ENCODE measurements around the gene GRIN1. TPM values are rescaled to one million over a fixed set of nuclear protein-coding genes. Genes with fewer than 3 reads are reported as not detected.

The GRIN1 gene
- polyA plus RNA-seq, 3 donors from 2014 or later, result not detected

- H3K4me3 Mint-ChIP-seq, result no peak overlapping the region
- peaks cover 0 to 8% (median 0%) of the 10 kb centered on the region in 3 donors for H3K36me3 Mint-ChIP-seq
- H3K27ac Mint-ChIP-seq, result no peak overlapping the region
- no peaks in the 10 kb centered on the region for H3K9me3 Mint-ChIP-seq
- DNase-seq, result no peak
- H3K4me1 Mint-ChIP-seq, result no peaks in the 10 kb centered on the region
- H3K27me3 Mint-ChIP-seq (ENCODE audit: low read depth in 3 of 3), result peaks cover 2 to 12% (median 8%) of the 10 kb centered on the region in 3 donors
Observed at GRCh38 chr9:137172901-137173795, 34.2 kb downstream of the GRIN1 start.

DNA sequence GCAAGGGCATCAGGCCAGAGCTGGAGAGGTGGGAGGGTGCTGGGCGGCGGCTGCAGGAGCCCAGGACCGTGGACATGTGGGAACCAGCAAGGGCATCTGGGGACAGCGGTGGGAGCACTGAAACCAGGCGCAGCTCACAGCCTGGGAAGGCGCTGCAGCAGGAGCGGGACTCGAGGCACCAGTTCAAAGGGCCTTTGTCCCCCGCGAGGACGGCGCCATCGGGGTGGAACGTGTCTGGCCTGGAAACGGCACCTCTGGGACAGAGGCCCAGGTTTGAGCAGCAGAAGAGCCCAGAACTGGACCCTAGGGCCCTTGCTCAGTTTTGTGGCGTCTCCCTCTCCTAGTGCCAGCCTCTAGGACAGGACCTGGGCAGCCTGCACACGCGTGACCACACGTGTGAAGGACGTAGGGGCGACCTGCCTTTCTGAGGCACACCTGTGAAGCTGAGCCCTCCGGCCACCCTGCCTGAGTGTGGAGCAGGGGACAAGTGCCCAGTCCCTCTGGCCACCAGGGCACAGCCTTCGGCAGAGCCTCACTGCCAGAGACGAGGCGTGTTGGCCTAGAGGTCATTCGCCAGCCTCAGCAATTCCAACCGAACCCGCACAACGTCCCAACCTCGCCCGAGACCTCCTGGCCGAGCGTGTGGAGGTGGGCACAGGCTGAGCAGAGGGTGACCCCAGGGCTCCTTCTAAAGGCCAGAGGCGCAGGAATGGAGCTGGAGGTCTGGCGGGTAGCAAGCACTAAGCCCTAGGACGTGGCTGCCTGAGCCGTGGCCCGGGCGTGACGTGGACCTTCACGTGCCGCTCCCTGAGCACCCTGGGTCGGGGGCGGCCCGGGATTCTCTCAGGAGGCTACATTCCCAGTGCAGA, 35.1 kb downstream of the GRIN1 start:
- Mint-ChIP-seq H3K4me1 (no peaks in the 10 kb centered on the region), H3K4me3 (no peak overlapping the region), H3K27ac (no peak overlapping the region), H3K27me3 (ENCODE audit: low read depth in 3 of 3) (peaks cover 2 to 11% (median 8%) of the 10 kb centered on the region in 3 donors), H3K9me3 (no peaks in the 10 kb centered on the region), H3K36me3 (peaks cover 0 to 8% (median 0%) of the 10 kb centered on the region in 3 donors)
- DNase-seq, result no peak

DNA sequence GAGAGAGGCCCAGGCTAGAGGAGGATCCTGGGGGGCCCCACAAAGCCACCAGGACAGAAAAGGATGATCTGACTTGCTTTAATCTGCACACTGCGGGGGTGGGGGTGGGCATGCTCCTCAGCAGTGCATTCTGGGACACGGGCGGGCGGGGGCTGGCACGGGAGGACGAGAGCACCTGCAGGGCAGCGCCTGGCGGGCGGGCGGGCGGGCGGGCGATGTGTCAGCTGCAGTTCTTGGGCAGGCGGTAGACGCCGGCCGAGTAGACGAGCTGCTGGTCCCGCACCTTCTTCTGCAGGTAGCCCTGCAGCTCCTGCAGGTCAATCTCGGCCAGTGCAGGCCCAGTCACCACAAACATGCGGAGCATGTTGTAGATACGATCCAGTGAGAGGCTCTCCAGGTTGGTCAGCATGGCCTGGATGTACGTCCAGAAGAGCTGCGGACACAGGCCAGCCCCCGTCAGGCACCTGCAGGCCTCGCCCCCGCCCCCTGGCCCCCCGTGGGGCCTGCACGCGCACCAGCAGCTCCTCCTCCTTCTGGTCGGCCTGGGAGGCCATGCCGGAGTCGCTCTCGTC, 35.9 kb downstream of the GRIN1 start:
- no peak for DNase-seq
- no peaks in the 10 kb centered on the region for H3K9me3 Mint-ChIP-seq
- peaks cover 5 to 11% (median 8%) of the 10 kb centered on the region in 3 donors for H3K27me3 Mint-ChIP-seq (ENCODE audit: low read depth in 3 of 3)
- H3K4me1 Mint-ChIP-seq, result no peaks in the 10 kb centered on the region
- no peak overlapping the region for H3K4me3 Mint-ChIP-seq
- peaks cover 0 to 8% (median 0%) of the 10 kb centered on the region in 3 donors for H3K36me3 Mint-ChIP-seq
- H3K27ac Mint-ChIP-seq, result no peak overlapping the region

DNA sequence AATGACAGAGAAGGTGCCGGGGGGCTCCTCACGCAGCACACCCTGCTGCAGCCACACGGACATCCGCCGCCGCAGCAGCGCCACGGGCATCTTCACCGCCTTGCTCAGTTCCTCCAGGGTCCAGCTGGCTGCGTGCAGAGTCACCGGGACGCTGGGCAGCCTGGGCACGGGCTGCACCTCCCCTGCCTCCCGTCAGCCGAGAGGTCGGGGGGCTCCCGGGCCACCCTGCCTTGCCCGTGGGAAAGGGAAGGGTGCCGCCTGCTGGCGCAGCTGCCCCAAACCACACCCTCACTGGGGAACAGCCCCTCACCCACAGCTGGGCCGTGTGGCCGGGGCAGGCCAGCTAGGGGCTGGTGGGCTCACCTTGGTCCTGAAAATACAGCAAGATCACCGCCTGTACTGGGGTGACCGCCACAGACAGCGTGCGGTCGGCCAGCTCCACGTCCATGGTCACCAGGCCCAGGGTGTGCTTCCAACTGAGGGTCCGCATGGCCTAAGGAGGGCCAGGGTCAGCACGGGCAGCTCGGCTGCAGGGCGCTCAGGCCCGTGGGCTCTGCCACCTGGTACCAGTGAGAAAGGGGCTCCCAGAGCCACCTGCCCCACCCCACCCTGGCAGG, 36.5 kb downstream of the GRIN1 start:
- no peak for DNase-seq
- Mint-ChIP-seq H3K27me3 (ENCODE audit: low read depth in 3 of 3) (peaks cover 5 to 10% (median 5%) of the 10 kb centered on the region in 3 donors), H3K4me3 (no peak overlapping the region), H3K4me1 (no peaks in the 10 kb centered on the region), H3K36me3 (peaks cover 0 to 8% (median 0%) of the 10 kb centered on the region in 3 donors), H3K9me3 (no peaks in the 10 kb centered on the region), H3K27ac (no peak overlapping the region)

GRCh38 chr9:137176302-137177182, 37.6 kb downstream of the GRIN1 start:
- Mint-ChIP-seq H3K27ac (peak overlapping the region in 5 of 6 donors; percentile 14 to 76 (median 49)), H3K4me3 (no peak overlapping the region), H3K36me3 (peaks cover 0 to 8% (median 0%) of the 10 kb centered on the region in 3 donors), H3K4me1 (no peaks in the 10 kb centered on the region), H3K27me3 (ENCODE audit: low read depth in 3 of 3) (peaks cover 5 to 8% (median 6%) of the 10 kb centered on the region in 3 donors), H3K9me3 (no peaks in the 10 kb centered on the region)
- peak in 1 of 3 donors; percentile 23 for DNase-seq

GRCh38 chr9:137178201-137178938, 39.4 kb downstream of the GRIN1 start:
- DNase-seq, result no peak
- no peaks in the 10 kb centered on the region for H3K9me3 Mint-ChIP-seq
- H3K27me3 Mint-ChIP-seq (ENCODE audit: low read depth in 3 of 3), result peaks cover 3 to 8% (median 6%) of the 10 kb centered on the region in 3 donors
- H3K27ac Mint-ChIP-seq, result no peak overlapping the region
- no peaks in the 10 kb centered on the region for H3K4me1 Mint-ChIP-seq
- no peak overlapping the region for H3K4me3 Mint-ChIP-seq
- H3K36me3 Mint-ChIP-seq, result peaks cover 0 to 14% (median 5%) of the 10 kb centered on the region in 3 donors

GRCh38 chr9:137178939-137179630, 40.1 kb downstream of the GRIN1 start:
- Mint-ChIP-seq H3K4me3 (no peak overlapping the region), H3K27me3 (ENCODE audit: low read depth in 3 of 3) (peaks cover 3 to 8% (median 5%) of the 10 kb centered on the region in 3 donors), H3K36me3 (peaks cover under 1 to 17% (median 5%) of the 10 kb centered on the region in 3 donors), H3K4me1 (peaks cover 0 to 2% of the 10 kb centered on the region in 2 donors), H3K9me3 (no peaks in the 10 kb centered on the region), H3K27ac (no peak overlapping the region)
- no peak for DNase-seq

- DNase-seq, result no peak
- Mint-ChIP-seq H3K27ac (no peak overlapping the region), H3K4me3 (no peak overlapping the region), H3K36me3 (peaks cover 4 to 22% (median 5%) of the 10 kb centered on the region in 3 donors), H3K4me1 (peaks cover 1 to 8% of the 10 kb centered on the region in 2 donors), H3K27me3 (ENCODE audit: low read depth in 3 of 3) (peaks cover 3 to 8% (median 5%) of the 10 kb centered on the region in 3 donors), H3K9me3 (no peaks in the 10 kb centered on the region)
Observed at GRCh38 chr9:137179761-137180160, 40.8 kb downstream of the GRIN1 start.

DNA sequence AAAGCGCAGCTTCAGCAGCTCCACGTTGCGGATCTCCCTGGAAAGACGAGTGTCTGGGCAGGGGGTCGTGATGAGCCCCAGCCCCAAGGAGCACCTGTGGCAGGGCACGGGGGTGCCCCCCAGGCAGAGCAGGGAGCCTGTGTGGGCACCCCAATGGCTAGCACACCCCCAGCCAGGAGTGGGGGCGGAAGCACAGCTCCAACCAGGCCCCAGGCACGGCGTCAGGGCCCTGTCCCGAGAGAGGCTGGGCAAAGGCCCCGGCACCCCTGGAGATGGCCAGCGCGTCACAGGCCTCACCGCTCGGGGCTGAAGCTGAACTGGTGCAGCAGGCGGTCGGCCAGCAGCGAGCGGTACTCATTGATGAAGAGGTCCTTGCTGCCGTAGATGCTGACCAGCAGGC, 41.5 kb downstream of the GRIN1 start:
- Mint-ChIP-seq H3K4me3 (no peak overlapping the region), H3K36me3 (peaks cover 4 to 22% (median 5%) of the 10 kb centered on the region in 3 donors), H3K27ac (no peak overlapping the region), H3K4me1 (peaks cover 4 to 8% of the 10 kb centered on the region in 2 donors), H3K27me3 (ENCODE audit: low read depth in 3 of 3) (peaks cover 3 to 6% (median 5%) of the 10 kb centered on the region in 3 donors), H3K9me3 (no peaks in the 10 kb centered on the region)
- no peak for DNase-seq

DNA sequence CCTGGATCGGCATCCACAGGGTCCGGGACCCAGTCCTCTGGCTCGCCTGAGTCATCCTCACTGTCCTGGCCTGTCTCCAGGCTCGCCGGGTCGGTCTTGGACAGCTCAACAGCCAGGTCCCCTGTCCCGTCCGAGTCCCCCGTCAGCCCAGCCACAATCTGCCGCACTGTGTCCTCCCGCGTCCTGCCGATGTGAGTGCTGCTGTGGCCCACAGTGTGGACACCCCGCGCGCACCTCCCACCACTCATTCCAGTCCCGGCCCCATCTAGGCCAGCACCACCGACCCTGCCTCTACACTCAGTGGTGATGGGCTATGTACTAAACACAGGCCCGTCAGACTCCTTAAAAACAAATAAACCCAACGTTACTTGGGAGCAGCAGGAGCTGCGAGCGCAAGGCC, 42.7 kb downstream of the GRIN1 start:
- Mint-ChIP-seq H3K27ac (no peak overlapping the region), H3K9me3 (no peaks in the 10 kb centered on the region), H3K36me3 (peaks cover 4 to 22% (median 5%) of the 10 kb centered on the region in 3 donors), H3K4me1 (peaks cover 10 to 15% of the 10 kb centered on the region in 2 donors), H3K27me3 (ENCODE audit: low read depth in 3 of 3) (peaks cover 0 to 6% (median 3%) of the 10 kb centered on the region in 3 donors), H3K4me3 (no peak overlapping the region)
- DNase-seq, result no peak

DNA sequence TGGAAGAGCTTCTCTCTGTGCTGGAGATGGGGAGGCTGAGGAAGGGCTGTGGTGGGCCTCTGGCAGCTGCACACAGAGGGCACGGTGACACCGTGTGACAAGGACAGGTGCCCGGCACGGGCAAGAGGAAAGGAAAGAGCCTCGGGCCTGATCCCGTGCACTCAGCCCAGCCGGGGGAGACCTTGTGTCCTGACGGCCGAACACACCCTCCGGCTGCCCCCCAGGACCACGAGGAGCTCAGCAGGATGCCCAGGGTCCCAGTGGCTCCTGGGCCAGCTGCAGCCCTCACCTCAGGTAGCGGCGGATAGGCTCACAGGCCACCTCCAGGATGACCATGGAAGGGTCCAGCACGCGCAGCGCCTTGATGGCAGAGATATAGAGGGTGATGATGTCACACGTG, 43.9 kb downstream of the GRIN1 start:
- H3K36me3 Mint-ChIP-seq, result peaks cover 4 to 16% (median 5%) of the 10 kb centered on the region in 3 donors
- peaks cover 0 to 9% (median 4%) of the 10 kb centered on the region in 3 donors for H3K27me3 Mint-ChIP-seq (ENCODE audit: low read depth in 3 of 3)
- H3K4me3 Mint-ChIP-seq, result no peak overlapping the region
- H3K27ac Mint-ChIP-seq, result no peak overlapping the region
- DNase-seq, result no peak
- H3K4me1 Mint-ChIP-seq, result peaks cover 22 to 27% of the 10 kb centered on the region in 2 donors
- no peaks in the 10 kb centered on the region for H3K9me3 Mint-ChIP-seq

All from immature natural killer cell (primary cell).